Gastrocnemius medialis (tissue), 4 donors: ENCODE measurements around the gene RACGAP1.

Source experiments
- POLR2A ChIP-seq, 2 donors: fragments of 450-650 bp; IDR thresholded peaks; one replicate each; pipeline ENCODE4 v1.6.1; 2017; ENCODE audit warnings: antibody characterized with exemption in 2 of 2, mild to moderate bottlenecking in 2 of 2, moderate library complexity in 2 of 2
- TF ChIP-seq, protein P1 (sequence below), 5 experiments: fragments of 450-650 bp in 3 of 5; fragments of 200-600 bp in 2 of 5; sonication (generic) in 2 of 5; IDR thresholded peaks in 4 of 5; conservative IDR thresholded peaks in 1 of 5; 1 replicate in 4 of 5; 2 replicates in 1 of 5; pipeline ENCODE4 v1.5.1; 2016 to 2019; ENCODE audit warnings: antibody characterized with exemption in 5 of 5, mild to moderate bottlenecking in 3 of 5, moderate library complexity in 3 of 5

- TF ChIP-seq POLR2A (IDR thresholded peaks at IDR 0.05), result no peak
- TF ChIP-seq, protein P1, sequence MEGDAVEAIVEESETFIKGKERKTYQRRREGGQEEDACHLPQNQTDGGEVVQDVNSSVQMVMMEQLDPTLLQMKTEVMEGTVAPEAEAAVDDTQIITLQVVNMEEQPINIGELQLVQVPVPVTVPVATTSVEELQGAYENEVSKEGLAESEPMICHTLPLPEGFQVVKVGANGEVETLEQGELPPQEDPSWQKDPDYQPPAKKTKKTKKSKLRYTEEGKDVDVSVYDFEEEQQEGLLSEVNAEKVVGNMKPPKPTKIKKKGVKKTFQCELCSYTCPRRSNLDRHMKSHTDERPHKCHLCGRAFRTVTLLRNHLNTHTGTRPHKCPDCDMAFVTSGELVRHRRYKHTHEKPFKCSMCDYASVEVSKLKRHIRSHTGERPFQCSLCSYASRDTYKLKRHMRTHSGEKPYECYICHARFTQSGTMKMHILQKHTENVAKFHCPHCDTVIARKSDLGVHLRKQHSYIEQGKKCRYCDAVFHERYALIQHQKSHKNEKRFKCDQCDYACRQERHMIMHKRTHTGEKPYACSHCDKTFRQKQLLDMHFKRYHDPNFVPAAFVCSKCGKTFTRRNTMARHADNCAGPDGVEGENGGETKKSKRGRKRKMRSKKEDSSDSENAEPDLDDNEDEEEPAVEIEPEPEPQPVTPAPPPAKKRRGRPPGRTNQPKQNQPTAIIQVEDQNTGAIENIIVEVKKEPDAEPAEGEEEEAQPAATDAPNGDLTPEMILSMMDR (IDR thresholded peaks at IDR 0.05 in 4 of 5, conservative IDR thresholded peaks at IDR 0.05 in 1 of 5), result no peak
These were observed 58.7 kb downstream of the RACGAP1 start for GRCh38 chr12:49966511-49967041.
